Fibroblast of lung (primary cell): ENCODE measurements around the gene SH3PXD2A. TPM values are rescaled to one million over a fixed set of nuclear protein-coding genes. Genes with fewer than 3 reads are reported as not detected.
"Not testable (repeated sequence)": the region's sequence is repeated elsewhere in the genome, so short reads cannot be mapped to it uniquely, and the experiment has no call there.

ENCODE experiments used
- DNase-seq, 2 donors: peaks; one replicate each; pipeline versions ENCODE4 v3.0.0 to v3.0.0-alpha.2; 2010; ENCODE audit warnings: low read depth in 2 of 2
- H2AFZ ChIP-seq: 2 replicates; pipeline ENCODE4 v1.5.1; 2012; ENCODE audit warnings: low read length, control low read depth, inconsistent platforms
- H3K27ac ChIP-seq: 2 replicates; pipeline ENCODE4 v1.5.1; 2011; ENCODE audit warnings: low read length, control low read depth; ENCODE audit not compliant: insufficient read depth
- H3K27me3 ChIP-seq: 2 replicates; pipeline ENCODE4 v1.5.1; 2011; ENCODE audit warnings: mild to moderate bottlenecking, low read length; ENCODE audit not compliant: control insufficient read depth, insufficient read depth
- H3K36me3 ChIP-seq: 2 replicates; pipeline ENCODE4 v1.5.1; 2011; ENCODE audit warnings: low read length; ENCODE audit not compliant: control insufficient read depth, insufficient read depth
- H3K4me1 ChIP-seq: 2 replicates; pipeline ENCODE4 v1.5.1; 2011; ENCODE audit warnings: low read length; ENCODE audit not compliant: control insufficient read depth, insufficient read depth; ENCODE audit errors: extremely low read depth
- H3K4me2 ChIP-seq: 2 replicates; pipeline ENCODE4 v1.5.1; 2011; ENCODE audit warnings: low read length, control low read depth; ENCODE audit not compliant: insufficient read depth; ENCODE audit errors: extremely low read depth
- H3K4me3 ChIP-seq, 4 experiments: fragments of 200-600 bp in 1 of 4; sonication (generic) in 1 of 4; replicated peaks in 1 of 4; 2 replicates each; pipeline ENCODE4 v1.5.1; 2011 to 2016; ENCODE audit warnings: low read length in 4 of 4, low read depth in 3 of 4, mild to moderate bottlenecking in 3 of 4, control low read depth in 2 of 4, inconsistent platforms in 1 of 4, mixed read lengths in 1 of 4; ENCODE audit not compliant: insufficient read depth in 1 of 4; ENCODE audit errors: control extremely low read depth in 1 of 4
- H3K79me2 ChIP-seq: 2 replicates; pipeline ENCODE4 v1.5.1; 2012; ENCODE audit warnings: mild to moderate bottlenecking, low read length, inconsistent platforms; ENCODE audit not compliant: control insufficient read depth, insufficient read depth
- H3K9ac ChIP-seq: 2 replicates; pipeline ENCODE4 v1.5.1; 2011; ENCODE audit warnings: mild to moderate bottlenecking, low read length, control low read depth; ENCODE audit not compliant: insufficient read depth
- H3K9me3 ChIP-seq: 2 replicates; pipeline ENCODE4 v1.5.1; 2012; ENCODE audit warnings: low read depth, low read length; ENCODE audit not compliant: control insufficient read depth, insufficient read depth
- H4K20me1 ChIP-seq: 2 replicates; pipeline ENCODE4 v1.5.1; 2011; ENCODE audit warnings: low read length; ENCODE audit not compliant: control insufficient read depth, insufficient read depth; ENCODE audit errors: extremely low read depth
- EZH2 ChIP-seq: IDR thresholded peaks from 2 replicates; pipeline ENCODE4 v1.5.1; 2012; ENCODE audit warnings: low read length, control low read depth, mild to moderate bottlenecking; ENCODE audit errors: missing control alignments
- polyA plus RNA-seq, 2 donors: library from polyadenylated mRNA; depleted of rRNA in 1 of 2; stranded (reverse) in 1 of 2; unstranded in 1 of 2; fragments of >200 nt; gene quantifications; 2 replicates each; pipeline ENCODE4 v1.2.1, GENCODE V29; 2011 to 2012; ENCODE audit warnings: missing spikeins in 1 of 2
- total RNA-seq: library from RNA; depleted of rRNA; stranded (reverse); fragments of >200 nt; gene quantifications from 2 replicates; pipeline ENCODE4 v1.2.1, GENCODE V29; 2014
- TF ChIP-seq, protein P1 (sequence below), 2 donors: IDR thresholded peaks in 1 of 2; conservative IDR thresholded peaks in 1 of 2; 1 replicate in 1 of 2; 2 replicates in 1 of 2; pipeline ENCODE4 v1.5.1; 2011 to 2012; ENCODE audit warnings: low read length in 2 of 2, control low read depth in 1 of 2, inconsistent platforms in 1 of 2, low read depth in 1 of 2, mild to moderate bottlenecking in 1 of 2

Gene SH3PXD2A
- total and polyA plus RNA-seq, 2 donors (not counting 1 experiment from before 2014, with no cell fraction given): 25.5 to 33.2 TPM

DNA sequence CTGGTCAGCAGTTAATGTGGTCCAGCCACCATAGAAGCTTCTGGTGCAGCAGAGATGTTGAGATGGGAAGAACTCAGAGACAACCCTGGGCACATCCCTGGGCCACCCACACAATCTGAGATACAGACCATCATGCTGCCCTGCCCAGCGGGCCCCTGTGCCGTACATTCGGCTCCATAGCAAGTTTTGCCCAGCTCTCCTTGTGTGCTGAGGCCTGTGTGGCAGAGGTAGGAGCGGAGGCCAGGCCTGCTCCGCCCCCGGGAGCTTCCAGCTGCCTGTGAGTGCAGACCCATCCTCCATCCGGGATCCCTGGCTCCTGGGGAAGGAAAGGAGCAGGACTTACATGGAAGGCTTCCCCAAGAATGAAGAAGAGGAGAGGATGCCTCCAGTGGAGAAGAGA lies 221.5 kb downstream of the SH3PXD2A start:
- no peak overlapping the region for H3K4me2 ChIP-seq
- no peak for DNase-seq
- peak overlapping the region; percentile 11 for H3K27ac ChIP-seq
- H3K79me2 ChIP-seq: peaks cover 28% of the 10 kb centered on the region
- no peak overlapping the region for H2AFZ ChIP-seq
- no peaks in the 10 kb centered on the region for H3K9me3 ChIP-seq
- no peak overlapping the region for H3K4me3 ChIP-seq
- H4K20me1 ChIP-seq: no peaks in the 10 kb centered on the region
- TF ChIP-seq EZH2: no peak
- no peaks in the 10 kb centered on the region for H3K27me3 ChIP-seq
- H3K4me1 ChIP-seq: peaks cover 29% of the 10 kb centered on the region
- peaks cover 8% of the 10 kb centered on the region for H3K36me3 ChIP-seq
- H3K9ac ChIP-seq: no peak overlapping the region

DNA sequence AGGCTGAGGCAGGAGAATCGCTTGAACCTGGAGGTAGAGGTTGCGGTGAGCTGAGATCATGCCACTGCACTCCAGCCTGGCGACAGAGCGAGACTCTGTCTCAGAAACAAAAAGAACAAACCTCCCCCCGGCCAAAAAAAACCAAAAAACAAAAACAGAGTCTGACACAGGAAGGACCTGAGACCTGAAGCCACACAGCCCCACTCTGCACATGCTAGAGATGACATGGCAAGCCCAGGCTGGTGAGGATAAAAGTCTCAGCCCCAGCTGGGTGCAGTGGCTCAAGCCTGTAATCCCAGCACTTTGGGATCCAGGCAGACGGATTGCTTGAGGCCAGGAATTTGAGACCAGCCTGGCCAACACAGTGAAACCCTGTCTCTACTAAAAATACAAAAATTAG lies 222.5 kb downstream of the SH3PXD2A start:
- H3K4me3 ChIP-seq, H3K9ac ChIP-seq, H3K9me3 ChIP-seq, H4K20me1 ChIP-seq, H3K4me2 ChIP-seq, H3K27me3 ChIP-seq, DNase-seq, H3K27ac ChIP-seq, H2AFZ ChIP-seq, H3K36me3 ChIP-seq: not testable (repeated sequence)
- H3K79me2 ChIP-seq: peaks cover 23% of the 10 kb centered on the region
- peaks cover 20% of the 10 kb centered on the region for H3K4me1 ChIP-seq

DNA sequence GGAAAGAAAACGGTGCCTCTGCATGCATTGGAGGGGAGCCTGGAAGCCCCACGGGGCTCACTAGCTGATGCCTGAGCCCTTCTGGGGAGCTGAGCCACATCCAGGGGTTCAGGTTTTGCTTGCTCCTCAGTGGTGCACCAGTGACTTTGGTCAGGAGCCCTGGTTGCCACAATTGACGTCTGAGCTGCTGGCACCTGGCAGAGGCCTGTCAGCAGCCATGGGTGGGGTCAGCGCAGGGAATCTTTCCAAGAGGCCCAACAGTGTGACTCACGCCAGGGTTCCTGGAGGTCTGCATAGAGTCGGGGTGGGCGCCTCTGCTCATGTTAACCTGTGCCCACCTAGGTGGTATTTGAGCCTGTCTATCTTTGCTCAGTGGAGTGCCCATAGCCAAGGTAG lies 223.1 kb downstream of the SH3PXD2A start:
- Histone ChIP-seq H2AFZ (no peak overlapping the region), H3K4me2 (no peak overlapping the region), H3K9me3 (no peaks in the 10 kb centered on the region), H3K79me2 (peaks cover 19% of the 10 kb centered on the region), H3K9ac (no peak overlapping the region), H3K4me1 (peaks cover 13% of the 10 kb centered on the region), H3K36me3 (peaks cover 15% of the 10 kb centered on the region), H3K27me3 (no peaks in the 10 kb centered on the region), H3K27ac (no peak overlapping the region), H4K20me1 (no peaks in the 10 kb centered on the region), H3K4me3 (no peak overlapping the region)
- TF ChIP-seq, protein P1, sequence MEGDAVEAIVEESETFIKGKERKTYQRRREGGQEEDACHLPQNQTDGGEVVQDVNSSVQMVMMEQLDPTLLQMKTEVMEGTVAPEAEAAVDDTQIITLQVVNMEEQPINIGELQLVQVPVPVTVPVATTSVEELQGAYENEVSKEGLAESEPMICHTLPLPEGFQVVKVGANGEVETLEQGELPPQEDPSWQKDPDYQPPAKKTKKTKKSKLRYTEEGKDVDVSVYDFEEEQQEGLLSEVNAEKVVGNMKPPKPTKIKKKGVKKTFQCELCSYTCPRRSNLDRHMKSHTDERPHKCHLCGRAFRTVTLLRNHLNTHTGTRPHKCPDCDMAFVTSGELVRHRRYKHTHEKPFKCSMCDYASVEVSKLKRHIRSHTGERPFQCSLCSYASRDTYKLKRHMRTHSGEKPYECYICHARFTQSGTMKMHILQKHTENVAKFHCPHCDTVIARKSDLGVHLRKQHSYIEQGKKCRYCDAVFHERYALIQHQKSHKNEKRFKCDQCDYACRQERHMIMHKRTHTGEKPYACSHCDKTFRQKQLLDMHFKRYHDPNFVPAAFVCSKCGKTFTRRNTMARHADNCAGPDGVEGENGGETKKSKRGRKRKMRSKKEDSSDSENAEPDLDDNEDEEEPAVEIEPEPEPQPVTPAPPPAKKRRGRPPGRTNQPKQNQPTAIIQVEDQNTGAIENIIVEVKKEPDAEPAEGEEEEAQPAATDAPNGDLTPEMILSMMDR (conservative IDR thresholded peaks at IDR 0.05 in 1 of 2, IDR thresholded peaks at IDR 0.05 in 1 of 2; ENCODE audit: low read depth in 1 of 2, low read length in 2 of 2): no peak
- TF ChIP-seq EZH2: no peak
- DNase-seq: no peak

DNA sequence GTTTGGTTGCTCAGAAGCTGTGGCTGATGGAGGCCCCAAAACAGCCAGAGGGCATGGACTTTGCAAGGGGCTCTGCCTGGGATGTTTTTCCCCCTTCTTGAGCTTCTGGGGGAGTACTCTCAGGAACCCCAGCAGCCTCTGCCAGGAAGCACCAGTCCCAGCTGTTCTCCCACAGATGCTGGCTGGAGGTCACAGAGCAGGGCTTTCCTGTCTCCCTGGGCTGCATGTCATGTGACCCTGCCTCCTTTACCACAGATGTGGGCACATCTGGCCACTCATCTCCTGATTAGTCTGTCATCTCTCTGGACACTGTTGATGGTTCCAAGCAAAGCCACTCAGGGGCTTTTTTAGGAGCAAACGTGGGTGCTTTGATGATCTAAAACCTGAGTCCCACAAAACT lies 225.2 kb downstream of the SH3PXD2A start:
- Histone ChIP-seq H3K4me3 (no peak overlapping the region), H3K27ac (no peak overlapping the region), H3K4me2 (no peak overlapping the region), H3K27me3 (no peaks in the 10 kb centered on the region), H3K9ac (no peak overlapping the region), H3K36me3 (peaks cover 27% of the 10 kb centered on the region), H3K9me3 (no peaks in the 10 kb centered on the region), H3K79me2 (peaks cover 4% of the 10 kb centered on the region), H2AFZ (no peak overlapping the region), H3K4me1 (peaks cover 2% of the 10 kb centered on the region), H4K20me1 (no peaks in the 10 kb centered on the region)
- DNase-seq: no peak
- TF ChIP-seq, protein P1 (conservative IDR thresholded peaks at IDR 0.05 in 1 of 2, IDR thresholded peaks at IDR 0.05 in 1 of 2; ENCODE audit: low read depth in 1 of 2, low read length in 2 of 2): no peak
- TF ChIP-seq EZH2: no peak
